Activated CD8-positive, alpha-beta memory T cell treated with anti-CD3 and anti-CD28 coated beads for 1 hour (primary cell): ENCODE results near the gene YAF2.
A peak's percentile ranks its signal among the peaks of the same experiment; 100 is the strongest.

ENCODE experiments used
- DNase-seq, 2 donors: peaks; one replicate each; pipeline ENCODE4 v3.0.0-alpha.2; 2020; ENCODE audit warnings: low read depth in 1 of 2; ENCODE audit errors: extremely low read depth in 1 of 2

YAF2 gene

GRCh38 chr12:42238240-42239140, at the start of gene YAF2:
YAF2 (minus strand) TSS chr12:42238248; CDS start chr12:42238180, 68 bp downstream.
- peak; percentile 57 to 79 for DNase-seq

GRCh38 chr12:42286741-42287140, 48.7 kb upstream of the YAF2 start:
- DNase-seq, result no peak

GRCh38 chr12:42285431-42285830, 47.4 kb upstream of the YAF2 start:
- DNase-seq, result no peak

DNA sequence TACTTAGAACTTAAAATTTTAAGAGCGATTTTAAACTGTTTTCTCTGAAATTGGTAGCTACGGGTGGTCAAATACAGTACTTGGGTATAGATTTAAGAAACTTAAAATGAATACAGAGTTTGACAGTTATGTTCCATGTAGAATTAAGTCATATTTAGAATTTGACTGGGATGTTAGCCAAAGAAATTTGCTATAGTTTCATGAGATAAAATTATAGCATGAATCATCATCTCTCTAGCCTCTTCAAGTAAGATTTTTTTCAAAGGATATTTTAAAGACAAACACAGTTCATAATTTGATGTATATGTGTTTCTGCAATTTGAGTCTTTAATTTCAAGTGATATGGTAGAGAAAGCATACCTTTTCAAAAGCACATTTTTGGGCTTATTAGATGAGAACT, 46.8 kb upstream of the YAF2 start:
- DNase-seq, result no peak

- DNase-seq, result no peak
Measured at GRCh38 chr12:42284157-42284556, 46.1 kb upstream of the YAF2 start.

DNA sequence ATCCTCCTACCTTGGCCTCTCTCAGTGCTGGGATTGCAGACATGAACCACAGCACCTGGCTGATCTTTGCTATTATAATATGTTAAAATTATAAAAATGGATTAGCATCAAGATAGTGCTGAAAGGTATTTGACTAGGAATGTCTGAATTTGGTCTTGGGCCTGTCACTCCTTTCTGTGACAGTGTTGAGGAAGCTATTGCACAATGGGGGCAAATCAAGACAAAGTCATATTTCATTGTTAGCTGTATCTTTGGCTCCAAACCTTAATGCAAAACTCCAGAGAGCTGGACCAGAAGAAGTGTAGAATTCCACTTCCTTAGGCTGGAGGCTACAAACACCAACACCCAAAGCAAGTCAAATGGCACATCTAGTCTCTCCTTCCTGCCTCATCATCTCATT, 45.7 kb upstream of the YAF2 start:
- DNase-seq, result no peak

GRCh38 chr12:42282294-42282693, 44.2 kb upstream of the YAF2 start:
- DNase-seq, result no peak

GRCh38 chr12:42281844-42282243, 43.8 kb upstream of the YAF2 start:
- DNase-seq, result no peak

DNA sequence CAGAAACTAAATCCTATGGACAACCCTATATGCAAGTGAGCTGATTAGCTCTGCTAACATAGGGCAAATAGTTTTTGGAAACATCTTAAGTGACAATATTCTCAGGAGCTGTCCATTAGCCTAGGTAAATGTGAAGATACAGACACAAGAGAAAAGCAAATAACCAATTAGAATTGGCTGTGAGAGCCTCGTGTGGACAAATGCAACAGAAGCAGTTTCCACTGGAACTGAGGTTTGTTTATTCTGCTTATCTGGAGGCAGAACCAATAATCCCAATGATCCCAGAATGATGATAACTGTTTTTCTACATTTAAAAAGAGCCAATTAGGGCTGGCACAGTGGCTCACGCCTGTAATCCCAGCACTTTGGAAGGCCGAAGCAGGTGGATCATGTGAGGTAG, 43.2 kb upstream of the YAF2 start:
- DNase-seq, result no peak

- no peak for DNase-seq
Measured at GRCh38 chr12:42278128-42278510, 40.1 kb upstream of the YAF2 start.

GRCh38 chr12:42277396-42278127, 39.5 kb upstream of the YAF2 start:
- DNase-seq, result no peak

GRCh38 chr12:42275499-42275898, 37.5 kb upstream of the YAF2 start:
- DNase-seq, result no peak

GRCh38 chr12:42273706-42274105, 35.7 kb upstream of the YAF2 start:
- no peak for DNase-seq

DNA sequence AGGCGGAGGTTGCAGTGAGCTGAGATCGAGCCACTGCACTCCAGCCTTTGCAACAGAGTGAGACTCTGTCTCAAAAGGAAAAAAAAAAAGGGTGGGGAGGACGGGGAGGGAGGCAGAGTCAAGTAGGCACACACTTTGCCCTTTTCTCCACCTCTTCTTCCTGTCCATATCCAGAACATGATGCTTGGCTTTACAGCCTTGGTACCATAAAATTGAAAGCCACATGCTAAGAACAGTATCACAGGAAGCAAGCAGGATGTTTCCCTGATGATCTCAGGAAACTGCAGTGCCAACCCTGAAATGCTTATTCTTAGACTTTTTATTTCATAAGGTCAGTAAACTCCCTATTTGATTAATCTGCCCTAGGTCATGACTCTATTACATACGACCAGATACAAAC, 32.5 kb upstream of the YAF2 start:
- no peak for DNase-seq

DNA sequence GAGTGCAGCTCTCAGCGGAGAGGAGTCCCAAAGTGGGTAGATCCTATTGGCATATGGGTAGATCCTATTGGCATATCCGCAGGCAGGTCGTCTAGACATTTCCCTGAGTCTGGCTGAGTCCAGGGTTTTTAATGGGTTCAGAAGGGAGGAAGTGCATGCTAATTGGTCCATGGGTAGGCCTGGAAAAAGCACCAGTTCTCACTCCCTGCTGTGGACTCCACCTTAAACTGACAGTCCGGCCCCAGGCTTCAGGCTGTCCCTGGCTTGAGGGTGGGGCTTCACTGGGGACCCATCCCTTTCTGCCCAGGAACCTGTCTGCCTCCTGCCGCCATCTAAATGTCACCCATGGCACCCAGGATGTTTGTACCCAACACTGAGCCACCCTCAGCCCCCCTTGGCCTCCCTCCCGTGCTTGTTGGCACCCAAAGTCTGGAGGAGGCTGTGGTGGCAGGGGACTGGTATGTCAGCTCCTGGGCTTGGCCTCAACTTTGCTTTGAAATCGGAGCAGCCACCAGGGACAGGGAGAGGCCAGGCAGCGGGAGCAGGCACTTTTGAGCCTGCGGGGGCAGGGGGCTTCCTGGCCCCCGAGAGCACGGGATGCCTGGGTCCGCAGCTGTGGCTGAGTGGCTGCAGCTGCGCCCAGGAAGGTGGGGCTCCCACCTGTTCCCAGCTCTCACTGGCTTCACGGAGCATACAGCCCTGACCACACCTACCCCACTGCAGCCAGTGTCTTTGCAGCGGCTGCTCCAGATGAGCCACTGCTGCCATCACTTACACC, 29.6 kb upstream of the YAF2 start:
- no peak for DNase-seq

- DNase-seq, result no peak
Measured at GRCh38 chr12:42266579-42267230, 28.7 kb upstream of the YAF2 start.

- no peak for DNase-seq
Measured at GRCh38 chr12:42262271-42262670, 24.2 kb upstream of the YAF2 start.

DNA sequence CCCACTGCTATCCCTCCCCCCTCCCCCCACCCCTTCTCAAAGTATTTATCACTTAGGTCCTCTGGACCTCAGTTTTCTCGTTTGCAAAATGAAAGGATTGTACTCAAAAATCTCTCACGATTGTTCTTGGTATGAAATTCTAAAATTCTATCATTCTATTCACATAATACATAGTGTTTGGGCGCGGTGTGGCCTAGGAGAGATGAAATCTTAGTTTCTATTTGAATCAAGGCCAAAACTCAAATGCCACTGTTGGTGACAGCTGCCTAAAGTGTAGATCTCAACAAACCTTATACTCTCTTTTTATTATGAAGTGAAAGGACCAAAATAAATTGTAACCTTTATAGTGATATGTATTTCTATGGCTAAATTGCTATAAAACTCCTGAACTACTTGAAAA, 23.7 kb upstream of the YAF2 start:
- DNase-seq, result no peak

GRCh38 chr12:42260518-42260917, 22.5 kb upstream of the YAF2 start:
- DNase-seq, result no peak

GRCh38 chr12:42259699-42260098, 21.7 kb upstream of the YAF2 start:
- DNase-seq, result no peak

GRCh38 chr12:42255866-42256261, 17.8 kb upstream of the YAF2 start:
- no peak for DNase-seq
